Endothelial cell (in vitro differentiated cells): ENCODE measurements around the gene ARHGAP8. TPM values are rescaled to one million over a fixed set of nuclear protein-coding genes. Genes with fewer than 3 reads are reported as not detected.

Experiments
- DNase-seq: peaks from one replicate; pipeline ENCODE4 v3.0.0; 2021; ENCODE audit warnings: low spot score
- H3K27ac Mint-ChIP-seq: one replicate; pipeline ENCODE4 v1.8.0; 2021; ENCODE audit warnings: mixed read lengths, inconsistent platforms; ENCODE audit not compliant: unreplicated experiment
- H3K27me3 Mint-ChIP-seq: one replicate; pipeline ENCODE4 v1.8.0; 2021; ENCODE audit warnings: mild to moderate bottlenecking, moderate library complexity, mixed read lengths, inconsistent platforms; ENCODE audit not compliant: unreplicated experiment
- H3K36me3 Mint-ChIP-seq: one replicate; pipeline ENCODE4 v1.8.0; 2021; ENCODE audit warnings: mild to moderate bottlenecking, low read depth, mixed read lengths, inconsistent platforms; ENCODE audit not compliant: unreplicated experiment
- H3K4me1 Mint-ChIP-seq: one replicate; pipeline ENCODE4 v1.8.0; 2021; ENCODE audit warnings: mild to moderate bottlenecking, mixed read lengths, inconsistent platforms; ENCODE audit not compliant: unreplicated experiment
- H3K4me3 Mint-ChIP-seq: one replicate; pipeline ENCODE4 v1.8.0; 2021; ENCODE audit warnings: mild to moderate bottlenecking, mixed read lengths, inconsistent platforms; ENCODE audit not compliant: unreplicated experiment
- H3K9me3 Mint-ChIP-seq: one replicate; pipeline ENCODE4 v1.8.0; 2021; ENCODE audit warnings: mixed read lengths, inconsistent platforms; ENCODE audit not compliant: unreplicated experiment
- CTCF ChIP-seq: fragments of 200-600 bp; sonication (generic); IDR thresholded peaks from one replicate; pipeline ENCODE4 v1.5.0; 2021; ENCODE audit warnings: antibody characterized with exemption; ENCODE audit not compliant: unreplicated experiment
- total RNA-seq: library from RNA; stranded (reverse); fragmentation: NEBNext Ultra II Directional; extraction: Animal tissue kit (Norgen Biotek cat#: 25700); gene quantifications from one replicate; pipeline ENCODE4 v1.2.1, GENCODE V29; 2021; ENCODE audit not compliant: unreplicated experiment

ARHGAP8 gene
- total RNA-seq, 1 donor from 2014 or later = 0.80 TPM

- Mint-ChIP-seq H3K4me3 (no peak overlapping the region), H3K9me3 (no peaks in the 10 kb centered on the region), H3K27ac (no peak overlapping the region), H3K4me1 (no peaks in the 10 kb centered on the region), H3K36me3 (no peaks in the 10 kb centered on the region), H3K27me3 (peaks cover 12% of the 10 kb centered on the region)
- no peak for TF ChIP-seq CTCF
- no peak for DNase-seq
Observed at GRCh38 chr22:44706488-44706887, 45.9 kb upstream of the ARHGAP8 start.

DNA sequence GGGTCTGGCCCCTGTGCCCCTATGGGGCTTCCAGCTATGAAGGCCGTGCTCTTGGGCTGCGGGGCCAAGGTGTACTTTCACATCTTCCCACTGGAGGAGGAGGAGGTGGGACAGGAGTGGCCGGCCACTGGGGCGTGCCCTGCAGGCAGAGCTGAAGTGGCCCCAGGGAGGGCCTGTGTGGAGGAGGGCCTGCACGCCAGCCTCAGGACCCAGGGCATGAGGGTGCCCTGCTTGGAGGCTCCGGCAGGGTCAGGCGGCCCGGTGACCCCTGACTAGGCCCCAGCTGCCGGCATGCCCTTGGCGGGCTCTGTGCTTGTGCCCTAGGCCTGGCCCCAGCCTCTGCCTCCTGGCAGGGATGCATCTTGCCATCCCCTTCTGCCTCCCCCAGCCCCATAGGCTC is 45.2 kb upstream of the ARHGAP8 start:
- no peak for TF ChIP-seq CTCF
- H3K4me1 Mint-ChIP-seq = no peaks in the 10 kb centered on the region
- H3K9me3 Mint-ChIP-seq = no peaks in the 10 kb centered on the region
- H3K4me3 Mint-ChIP-seq = no peak overlapping the region
- no peak for DNase-seq
- H3K36me3 Mint-ChIP-seq = no peaks in the 10 kb centered on the region
- H3K27ac Mint-ChIP-seq = no peak overlapping the region
- peaks cover 12% of the 10 kb centered on the region for H3K27me3 Mint-ChIP-seq

DNA sequence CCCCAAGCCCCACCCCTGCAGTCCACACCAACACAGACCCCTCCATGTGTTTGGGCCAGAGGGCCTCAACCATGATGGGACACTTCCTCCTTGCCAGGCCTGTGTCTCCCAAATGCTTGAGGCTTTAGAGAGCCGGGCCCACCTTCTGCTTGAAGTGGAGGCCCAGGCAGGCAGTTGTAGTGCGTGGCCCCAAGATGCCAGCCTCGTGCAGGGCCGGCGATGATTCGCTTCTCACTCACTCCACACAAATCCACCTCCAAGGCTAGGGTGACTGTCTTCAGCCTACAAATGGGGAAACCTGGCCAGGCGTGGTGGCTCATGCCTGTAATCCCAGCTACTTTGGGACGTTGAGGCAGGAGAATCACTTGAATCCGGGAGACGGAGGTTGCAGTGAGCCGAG is 44.6 kb upstream of the ARHGAP8 start:
- no peak for TF ChIP-seq CTCF
- Mint-ChIP-seq H3K27me3 (peaks cover 12% of the 10 kb centered on the region), H3K4me1 (no peaks in the 10 kb centered on the region), H3K9me3 (no peaks in the 10 kb centered on the region), H3K4me3 (no peak overlapping the region), H3K27ac (no peak overlapping the region), H3K36me3 (no peaks in the 10 kb centered on the region)
- no peak for DNase-seq

DNA sequence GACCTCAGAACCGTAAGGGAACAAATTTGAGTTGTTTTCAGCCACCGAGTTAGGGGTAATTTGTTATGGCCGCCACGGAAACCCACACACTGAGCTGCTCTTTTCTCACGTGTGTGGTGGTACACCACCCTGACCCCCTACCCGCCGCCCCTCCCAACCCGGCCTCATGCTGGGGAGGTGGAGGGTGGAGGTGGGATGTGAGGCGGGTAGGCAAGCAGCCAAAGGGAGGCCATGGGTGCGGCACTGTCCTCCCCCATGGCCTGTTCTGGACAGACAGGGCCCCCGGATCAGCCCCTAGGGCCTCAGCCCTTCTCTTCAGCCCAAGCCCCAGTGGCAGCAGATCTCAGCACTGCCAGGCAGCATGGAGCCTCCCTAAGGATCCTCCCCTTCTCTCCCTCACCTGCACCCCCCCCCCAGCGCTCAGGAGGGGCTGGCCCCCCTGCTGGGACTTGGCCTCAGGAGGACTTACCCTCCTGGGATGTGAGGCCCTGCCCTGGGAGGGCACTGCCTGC is 42.4 kb upstream of the ARHGAP8 start:
- H3K4me3 Mint-ChIP-seq = no peak overlapping the region
- no peaks in the 10 kb centered on the region for H3K4me1 Mint-ChIP-seq
- H3K9me3 Mint-ChIP-seq = no peaks in the 10 kb centered on the region

More for the DNA sequence above, 42.4 kb upstream of the ARHGAP8 start:
- no peaks in the 10 kb centered on the region for H3K36me3 Mint-ChIP-seq
- H3K27me3 Mint-ChIP-seq = peaks cover 2% of the 10 kb centered on the region
- H3K27ac Mint-ChIP-seq = no peak overlapping the region
- DNase-seq = no peak
- no peak for TF ChIP-seq CTCF
